ENCODE measurements around the gene ASB18.

Gene ASB18

DNA sequence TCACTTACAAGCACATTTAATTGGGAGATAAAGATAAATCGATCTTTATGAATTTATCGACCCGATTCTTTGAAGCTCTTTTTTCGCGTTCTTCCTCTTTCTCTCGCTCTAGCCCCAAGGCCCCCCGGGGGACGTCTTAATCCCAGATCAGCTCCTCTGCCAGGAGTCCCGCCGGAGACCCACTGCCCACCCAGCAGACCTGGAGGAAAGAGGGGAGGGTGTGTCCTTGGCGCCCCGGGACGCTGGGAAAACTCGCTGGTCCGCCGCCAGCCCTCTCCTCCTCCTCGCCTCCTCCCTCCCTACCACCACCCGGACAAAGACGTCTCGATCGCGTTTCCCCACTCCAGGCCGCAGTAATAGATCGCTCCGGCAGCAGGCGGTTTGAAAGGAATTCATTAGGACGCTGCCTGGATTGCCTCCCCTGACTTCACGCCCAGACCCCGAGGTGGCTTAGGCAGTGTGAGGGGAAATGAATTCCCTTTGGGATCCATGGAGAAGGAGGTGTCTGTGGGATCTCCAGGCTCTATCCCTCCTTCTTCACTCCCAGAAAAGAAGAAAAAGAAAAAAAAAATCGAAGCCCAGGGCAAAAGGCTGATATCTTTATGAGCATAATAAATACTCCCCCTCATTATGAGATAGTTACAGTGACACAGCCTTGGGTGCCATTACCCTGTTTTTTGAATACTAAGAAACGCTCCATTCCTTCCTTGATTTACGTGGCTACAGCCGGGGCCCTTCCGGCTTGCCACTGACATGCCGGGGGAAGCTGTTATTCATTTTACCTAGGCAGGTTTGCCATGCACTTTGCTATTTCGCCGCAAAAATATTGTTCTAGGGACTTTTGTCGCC lies 94.2 kb downstream of the ASB18 start:
- H3K4me3 ChIP-seq (ENCODE audit: insufficient read depth, low read depth, low read length) = no peak overlapping the region
- no peak overlapping the region for H3K27ac ChIP-seq (ENCODE audit: insufficient read depth, low read depth, low read length, poor library complexity, severe bottlenecking)
- H3K4me1 ChIP-seq (ENCODE audit: control insufficient read depth, insufficient read depth, low read length) = peaks cover 55% of the 10 kb centered on the region
- no peaks in the 10 kb centered on the region for H3K9me3 ChIP-seq (ENCODE audit: control insufficient read depth, low read length)
- H3K36me3 ChIP-seq (ENCODE audit: control insufficient read depth, insufficient read depth, low read length) = no peaks in the 10 kb centered on the region
- WGBS, 2 experiments = 2% methylated on average over 37 to 38 of the region's 38 CpGs
- peaks cover 100% of the 10 kb centered on the region for H3K27me3 ChIP-seq (ENCODE audit: control insufficient read depth, insufficient read depth, low read length, poor library complexity, severe bottlenecking)

DNA sequence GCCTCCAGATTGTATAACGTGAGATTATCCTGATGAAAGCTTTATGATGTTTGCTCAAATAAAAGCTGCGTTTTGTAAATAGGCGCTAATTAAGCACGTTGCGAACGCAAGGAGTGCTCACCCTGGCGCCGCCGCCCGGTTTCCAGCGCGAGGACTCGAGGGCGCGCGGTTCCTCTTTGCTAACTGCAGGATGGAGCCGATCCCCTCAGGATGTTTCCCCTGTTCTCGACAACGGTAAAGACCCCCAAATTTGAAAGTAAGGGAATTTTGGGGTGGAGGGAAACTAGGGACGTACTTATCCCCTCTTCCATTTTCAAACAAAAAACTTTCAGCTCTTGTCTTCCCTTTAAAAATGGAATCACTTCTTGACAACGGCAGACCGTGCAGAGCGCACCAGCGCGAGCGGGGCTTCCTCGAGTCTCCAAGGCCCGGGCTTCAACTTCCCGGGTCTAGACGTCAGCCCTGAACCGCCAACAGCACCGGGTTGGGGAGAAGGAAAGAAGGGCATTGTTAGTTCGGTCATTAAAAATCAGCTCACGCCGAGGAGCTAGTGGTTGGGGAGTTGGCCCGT lies 95.0 kb downstream of the ASB18 start:
- Histone ChIP-seq H3K27me3 (ENCODE audit: control insufficient read depth, insufficient read depth, low read length, poor library complexity, severe bottlenecking) (peaks cover 100% of the 10 kb centered on the region), H3K4me3 (ENCODE audit: insufficient read depth, low read depth, low read length) (peak overlapping the region; percentile 55), H3K4me1 (ENCODE audit: control insufficient read depth, insufficient read depth, low read length) (peaks cover 50% of the 10 kb centered on the region), H3K27ac (ENCODE audit: insufficient read depth, low read depth, low read length, poor library complexity, severe bottlenecking) (no peak overlapping the region), H3K9me3 (ENCODE audit: control insufficient read depth, low read length) (no peaks in the 10 kb centered on the region), H3K36me3 (ENCODE audit: control insufficient read depth, insufficient read depth, low read length) (no peaks in the 10 kb centered on the region)
- WGBS, 2 experiments = 1% methylated on average over 34 to 36 of the region's 36 CpGs

DNA sequence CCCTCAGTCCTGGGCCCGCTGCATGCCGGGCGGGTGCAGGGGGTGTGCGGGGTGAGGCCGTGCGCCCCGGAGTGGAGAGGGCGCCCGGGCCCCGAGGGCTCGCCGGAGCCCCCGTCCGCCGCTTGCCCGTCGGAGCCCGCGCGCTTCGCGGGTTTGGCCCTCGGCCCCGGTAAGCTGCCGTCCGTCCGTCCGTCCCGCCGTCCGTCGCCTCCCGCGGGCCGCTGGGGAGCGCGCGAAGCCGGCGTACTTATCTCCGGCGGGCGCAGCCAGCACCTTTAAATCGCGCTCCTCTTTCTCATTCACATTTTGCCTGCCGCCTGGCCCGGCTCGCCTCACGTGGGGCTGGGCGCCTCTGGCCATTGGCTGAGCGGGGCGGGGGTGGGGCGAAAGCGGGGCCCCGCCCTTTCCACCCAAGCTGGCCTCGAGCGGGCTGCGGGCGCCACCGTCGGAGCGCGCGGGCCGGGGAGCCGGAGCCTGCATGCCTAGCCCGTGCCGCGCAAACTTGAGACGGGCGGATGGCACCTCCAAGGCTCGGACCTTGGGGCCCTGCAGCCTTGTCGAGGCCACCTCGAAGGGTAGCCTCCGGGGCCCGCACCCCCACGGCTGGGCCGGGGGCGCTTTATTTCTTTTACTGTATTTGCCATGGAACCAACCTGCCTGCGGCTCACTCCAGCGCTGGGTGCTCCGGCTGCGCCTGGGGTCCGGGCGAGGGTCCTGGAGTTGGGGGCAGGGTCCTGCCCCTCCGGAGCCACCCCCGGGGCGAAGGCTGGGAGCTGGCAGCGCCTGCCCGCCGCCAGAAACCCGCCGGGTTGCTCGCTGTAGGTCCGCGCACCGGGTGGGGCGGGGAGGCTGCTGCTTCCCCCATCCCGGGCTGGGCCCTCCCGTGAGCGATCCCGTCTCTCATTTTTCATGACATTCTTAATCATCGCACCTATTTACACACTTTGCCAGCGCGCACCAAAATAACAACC lies 95.8 kb downstream of the ASB18 start, which contains the start of gene GBX2:
TSS of gene GBX2 (minus strand) at position 277 of the 971 bp plus-strand sequence. CDS start 415 bp downstream, outside the sequence.
- Histone ChIP-seq H3K27ac (ENCODE audit: insufficient read depth, low read depth, low read length, poor library complexity, severe bottlenecking) (no peak within 1 kb of the TSS), H3K9me3 (ENCODE audit: control insufficient read depth, low read length) (no peaks in the 10 kb centered on the region), H3K4me3 (ENCODE audit: insufficient read depth, low read depth, low read length) (peak within 1 kb of the TSS; percentile 55), H3K36me3 (ENCODE audit: control insufficient read depth, insufficient read depth, low read length) (no peaks in the 10 kb centered on the region), H3K4me1 (ENCODE audit: control insufficient read depth, insufficient read depth, low read length) (peaks cover 46% of the 10 kb centered on the region), H3K27me3 (ENCODE audit: control insufficient read depth, insufficient read depth, low read length, poor library complexity, severe bottlenecking) (peaks cover 100% of the 10 kb centered on the region)
- 0 to 1% methylated on average over 102 to 105 of the region's 105 CpGs for WGBS, 2 experiments

DNA sequence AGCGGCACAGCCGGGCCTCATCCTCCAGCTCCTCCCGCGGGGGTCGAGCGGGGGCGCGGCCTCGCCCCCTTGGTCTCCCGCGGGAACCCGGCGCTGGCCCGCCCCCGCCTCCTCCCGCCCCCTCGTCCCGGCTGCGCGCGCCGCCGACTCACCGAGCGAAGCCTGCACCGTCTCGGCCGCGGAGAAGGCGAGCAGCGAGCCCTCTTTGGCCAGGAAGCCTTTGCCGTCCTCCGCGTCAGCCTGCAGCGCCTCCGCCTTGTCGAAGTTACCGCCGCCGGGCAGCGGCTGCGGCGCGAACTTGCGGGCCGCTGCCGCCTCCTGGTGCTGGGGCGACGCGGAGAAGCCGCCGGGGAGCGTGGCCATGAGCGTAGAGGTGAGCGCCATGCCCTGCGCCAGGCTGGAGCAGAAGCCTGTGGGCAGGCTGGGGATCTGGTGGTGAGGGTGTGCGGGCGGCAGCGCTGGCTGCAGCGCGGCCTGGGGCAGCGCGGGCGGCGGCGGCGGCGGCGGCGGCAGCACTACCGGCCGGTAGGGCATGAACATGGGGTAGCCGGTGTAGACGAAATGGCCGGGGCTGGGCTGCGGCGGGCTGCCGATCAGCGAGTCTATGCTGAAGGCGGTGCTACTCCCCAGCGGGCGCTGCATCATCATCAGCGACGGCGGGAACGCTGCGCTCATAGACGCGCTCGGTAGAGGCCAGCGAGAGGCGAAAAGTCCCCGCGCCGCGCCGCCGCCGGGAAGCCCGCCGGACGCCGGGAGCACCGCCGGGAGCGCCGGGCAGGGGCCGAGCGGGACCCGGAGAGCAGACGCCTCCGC lies 96.7 kb downstream of the ASB18 start:
- WGBS, 2 experiments = 0 to 1% methylated on average over 112 of the region's 112 CpGs
- H3K36me3 ChIP-seq (ENCODE audit: control insufficient read depth, insufficient read depth, low read length) = no peaks in the 10 kb centered on the region
- H3K4me3 ChIP-seq (ENCODE audit: insufficient read depth, low read depth, low read length) = peak overlapping the region; percentile 55
- peaks cover 43% of the 10 kb centered on the region for H3K4me1 ChIP-seq (ENCODE audit: control insufficient read depth, insufficient read depth, low read length)
- H3K9me3 ChIP-seq (ENCODE audit: control insufficient read depth, low read length) = no peaks in the 10 kb centered on the region
- H3K27me3 ChIP-seq (ENCODE audit: control insufficient read depth, insufficient read depth, low read length, poor library complexity, severe bottlenecking) = peaks cover 100% of the 10 kb centered on the region
- no peak overlapping the region for H3K27ac ChIP-seq (ENCODE audit: insufficient read depth, low read depth, low read length, poor library complexity, severe bottlenecking)

DNA sequence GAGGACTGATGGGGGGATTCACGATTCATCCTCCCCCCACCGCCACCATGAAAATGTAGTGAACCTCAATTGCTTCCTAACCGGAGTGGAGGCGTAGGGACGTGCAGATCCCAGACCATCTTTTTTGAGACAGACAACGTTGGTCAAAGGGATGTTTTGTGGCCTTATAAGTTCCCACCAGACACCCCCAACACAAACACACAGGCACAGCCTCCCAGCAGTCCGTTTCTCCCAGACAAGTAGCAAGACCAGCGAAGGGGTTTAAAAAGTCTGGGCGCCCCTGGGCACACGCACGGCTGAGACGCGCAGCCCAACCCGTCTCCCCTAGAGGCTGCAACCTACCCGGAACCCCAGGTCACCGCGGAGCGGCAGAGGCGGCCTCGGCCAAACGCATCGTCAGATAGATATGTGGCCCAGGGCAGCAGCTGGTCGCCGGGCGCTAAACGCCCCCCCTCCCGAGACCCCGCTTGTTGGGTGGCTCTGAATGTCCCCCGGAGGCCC lies 97.4 kb downstream of the ASB18 start:
- no peaks in the 10 kb centered on the region for H3K9me3 ChIP-seq (ENCODE audit: control insufficient read depth, low read length)
- 1% methylated on average over 29 of the region's 29 CpGs for WGBS, 2 experiments
- no peak overlapping the region for H3K27ac ChIP-seq (ENCODE audit: insufficient read depth, low read depth, low read length, poor library complexity, severe bottlenecking)
- H3K4me3 ChIP-seq (ENCODE audit: insufficient read depth, low read depth, low read length) = peak overlapping the region; percentile 55
- peaks cover 100% of the 10 kb centered on the region for H3K27me3 ChIP-seq (ENCODE audit: control insufficient read depth, insufficient read depth, low read length, poor library complexity, severe bottlenecking)
- no peaks in the 10 kb centered on the region for H3K36me3 ChIP-seq (ENCODE audit: control insufficient read depth, insufficient read depth, low read length)
- H3K4me1 ChIP-seq (ENCODE audit: control insufficient read depth, insufficient read depth, low read length) = peaks cover 37% of the 10 kb centered on the region

DNA sequence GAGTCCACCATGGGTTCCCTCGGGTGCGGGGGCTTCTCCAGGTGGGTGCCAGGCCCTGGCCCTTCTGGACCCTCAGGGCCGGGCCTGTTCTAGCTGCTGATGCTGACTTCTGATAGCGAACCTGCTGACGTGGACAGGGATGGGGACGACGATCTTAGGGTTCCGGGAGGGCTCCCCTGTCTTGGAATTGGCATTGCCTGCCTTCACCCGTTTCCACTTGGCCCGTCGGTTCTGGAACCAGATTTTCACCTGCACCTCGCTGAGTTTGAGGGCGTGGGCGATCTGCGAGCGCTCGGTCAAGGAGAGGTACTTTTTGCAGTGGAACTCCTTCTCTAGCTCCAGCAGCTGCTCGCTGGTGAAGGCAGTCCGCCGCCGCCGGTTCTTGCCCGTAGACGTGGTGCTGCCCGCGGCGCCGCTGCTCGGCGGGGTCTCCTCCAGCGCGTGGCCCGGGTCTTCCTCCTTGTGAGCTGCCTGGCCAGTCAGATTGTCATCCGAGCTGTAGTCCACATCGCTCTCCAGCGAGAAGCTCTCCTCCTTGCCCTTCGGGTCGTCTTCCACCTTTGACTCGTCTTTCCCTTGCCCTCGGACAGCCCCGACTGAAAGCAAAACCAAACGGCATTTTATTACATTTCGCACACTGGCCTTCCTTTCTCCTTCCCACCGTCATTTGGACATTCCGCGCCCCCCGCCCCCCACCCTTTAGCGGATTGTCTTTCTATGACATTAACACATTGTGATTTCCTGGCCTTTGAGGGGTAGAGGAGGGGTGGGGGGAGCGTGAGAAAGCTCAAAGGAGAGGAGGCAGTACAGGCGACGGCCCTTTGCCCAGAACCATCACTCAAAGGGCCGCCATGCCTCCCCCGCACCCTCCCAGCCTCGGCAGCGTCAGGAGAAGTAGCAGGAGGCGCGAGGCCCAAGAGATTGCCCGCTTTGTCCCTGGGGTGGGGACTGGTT lies 98.1 kb downstream of the ASB18 start:
- Histone ChIP-seq H3K27me3 (ENCODE audit: control insufficient read depth, insufficient read depth, low read length, poor library complexity, severe bottlenecking) (peaks cover 100% of the 10 kb centered on the region), H3K9me3 (ENCODE audit: control insufficient read depth, low read length) (no peaks in the 10 kb centered on the region), H3K4me1 (ENCODE audit: control insufficient read depth, insufficient read depth, low read length) (peaks cover 30% of the 10 kb centered on the region), H3K27ac (ENCODE audit: insufficient read depth, low read depth, low read length, poor library complexity, severe bottlenecking) (peak overlapping the region; percentile 50), H3K4me3 (ENCODE audit: insufficient read depth, low read depth, low read length) (peak overlapping the region; percentile 55), H3K36me3 (ENCODE audit: control insufficient read depth, insufficient read depth, low read length) (no peaks in the 10 kb centered on the region)
- WGBS, 2 experiments = 15 to 16% methylated on average over 54 to 58 of the region's 58 CpGs

DNA sequence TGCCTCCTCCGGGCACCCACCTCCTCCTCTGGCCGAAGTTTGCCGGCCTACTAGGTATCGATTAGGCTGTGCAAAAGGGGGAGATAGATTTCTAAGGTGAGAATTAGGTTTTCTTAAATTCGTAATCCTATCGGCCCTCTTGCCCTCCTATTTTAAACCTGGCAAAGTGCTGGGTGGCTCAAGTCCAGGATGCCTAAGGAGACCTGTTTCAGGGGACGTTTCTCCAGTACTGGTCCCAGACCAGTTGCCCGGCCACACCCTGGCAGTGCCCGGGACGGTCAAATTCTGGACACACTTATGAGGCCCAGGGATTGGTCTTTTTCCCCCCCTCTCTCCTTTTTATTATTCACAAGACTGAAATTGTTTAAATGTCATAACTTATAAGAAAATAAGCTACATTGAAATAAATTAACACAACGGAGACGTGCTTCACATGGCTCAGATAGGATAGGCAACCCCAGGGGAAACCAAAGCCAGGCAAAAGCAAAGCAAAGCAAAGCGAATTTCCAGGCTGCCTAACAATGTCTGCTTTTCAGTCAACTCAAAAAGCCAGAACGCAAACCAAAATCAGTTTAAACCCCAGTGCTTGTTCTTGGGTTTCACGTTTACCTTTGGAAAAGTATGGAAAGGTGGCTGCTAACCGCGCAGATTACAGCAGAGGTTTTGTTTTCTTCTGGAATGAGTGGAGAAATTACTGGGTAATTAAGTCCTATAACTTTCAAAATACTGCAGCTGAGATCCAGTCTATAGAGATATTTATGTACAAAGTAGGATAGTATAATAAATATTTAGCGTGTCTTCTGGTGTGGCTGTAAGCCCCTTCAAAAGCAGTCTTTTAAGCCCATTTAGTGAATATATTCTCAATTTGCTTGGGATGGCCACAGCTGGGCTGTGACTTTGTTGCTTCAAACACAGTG lies 99.0 kb downstream of the ASB18 start:
- peaks cover 100% of the 10 kb centered on the region for H3K27me3 ChIP-seq (ENCODE audit: control insufficient read depth, insufficient read depth, low read length, poor library complexity, severe bottlenecking)
- H3K4me3 ChIP-seq (ENCODE audit: insufficient read depth, low read depth, low read length) = peak overlapping the region; percentile 30
- H3K27ac ChIP-seq (ENCODE audit: insufficient read depth, low read depth, low read length, poor library complexity, severe bottlenecking) = no peak overlapping the region
- no peaks in the 10 kb centered on the region for H3K9me3 ChIP-seq (ENCODE audit: control insufficient read depth, low read length)
- no peaks in the 10 kb centered on the region for H3K36me3 ChIP-seq (ENCODE audit: control insufficient read depth, insufficient read depth, low read length)
- peaks cover 33% of the 10 kb centered on the region for H3K4me1 ChIP-seq (ENCODE audit: control insufficient read depth, insufficient read depth, low read length)
- WGBS, 2 experiments = 51 to 54% methylated on average over 18 of the region's 18 CpGs
